Measurements from ENCODE around the gene MBD5.

MBD5 gene

DNA sequence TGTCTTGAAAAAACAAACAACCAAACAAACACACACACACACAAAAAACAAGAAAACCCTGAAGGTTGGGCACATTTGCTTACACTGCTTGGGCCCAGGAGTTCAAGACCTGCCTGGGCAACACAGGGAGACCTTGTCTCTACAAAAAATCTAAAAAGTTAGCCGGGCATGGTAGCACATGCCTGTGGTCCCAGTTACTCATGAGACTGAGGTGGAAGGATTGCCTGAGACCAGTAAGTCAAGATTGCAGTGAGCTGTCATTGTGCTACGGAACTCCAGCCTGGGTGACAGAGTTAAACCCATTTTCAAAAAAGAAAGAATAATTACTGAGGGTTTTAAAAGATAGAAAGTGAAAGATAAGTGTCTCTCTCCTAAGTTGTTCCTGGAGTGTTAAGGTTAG, 103.4 kb downstream of the MBD5 start:
- no peak for DNase-seq (ENCODE audit: low spot score)

DNA sequence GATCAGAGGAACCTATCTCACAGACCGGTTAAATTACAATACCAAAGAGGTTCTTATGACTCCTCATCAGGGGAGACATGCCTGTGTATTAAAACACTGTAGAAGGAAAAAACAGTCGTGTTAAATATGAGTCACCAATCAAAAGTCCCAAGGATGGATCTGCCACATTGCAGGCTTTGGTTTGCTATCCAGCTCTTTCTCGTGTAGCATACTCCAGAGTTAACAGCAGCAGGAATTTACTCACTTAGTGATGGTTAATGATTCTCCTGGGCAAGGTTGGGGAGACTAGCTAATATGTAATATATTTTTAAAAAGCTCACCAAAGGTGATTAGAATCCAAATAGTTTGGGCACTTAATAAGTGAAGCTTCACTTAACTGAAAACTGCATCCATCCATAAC, 109.7 kb downstream of the MBD5 start:
- DNase-seq (ENCODE audit: low spot score): peak; percentile 21

DNA sequence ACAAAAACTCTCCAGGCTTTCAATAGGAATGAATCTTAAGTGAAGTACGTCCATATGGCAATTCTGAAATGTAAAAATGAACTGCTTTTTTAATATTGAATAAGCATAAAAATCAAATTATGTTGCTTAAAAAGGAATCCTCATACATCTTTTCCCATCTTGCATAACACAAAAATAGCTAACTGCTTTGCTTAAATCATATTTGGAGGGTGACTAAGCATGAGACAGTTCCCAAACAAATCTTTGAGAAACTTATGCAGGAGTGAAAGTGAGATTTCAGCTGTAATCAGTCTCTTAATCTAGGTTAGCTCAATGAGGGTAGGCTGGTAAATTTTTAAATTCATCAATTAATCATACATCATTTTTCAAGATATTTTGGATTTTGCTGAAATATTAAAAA, 111.5 kb downstream of the MBD5 start:
- DNase-seq (ENCODE audit: low spot score): peak; percentile 56

DNA sequence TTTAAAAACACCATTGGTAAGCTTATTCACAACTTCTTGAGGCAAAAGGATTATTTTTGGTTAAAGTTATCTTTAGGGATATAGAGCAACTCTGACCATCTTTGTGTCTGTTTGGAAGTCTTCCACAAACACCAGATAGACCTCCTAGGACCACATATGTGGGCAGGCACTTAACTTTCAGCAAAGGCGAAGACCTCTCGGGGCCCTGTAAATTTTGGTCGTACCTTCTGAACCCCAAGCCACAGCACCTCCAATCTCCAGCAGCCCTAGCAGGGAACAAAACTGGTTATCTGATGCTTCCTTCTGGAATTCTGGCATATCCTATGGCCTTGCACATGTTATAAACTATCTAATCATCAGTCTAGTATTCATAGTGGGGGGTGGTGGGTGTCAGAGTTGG, 114.8 kb downstream of the MBD5 start:
- no peak for DNase-seq (ENCODE audit: low spot score)

DNA sequence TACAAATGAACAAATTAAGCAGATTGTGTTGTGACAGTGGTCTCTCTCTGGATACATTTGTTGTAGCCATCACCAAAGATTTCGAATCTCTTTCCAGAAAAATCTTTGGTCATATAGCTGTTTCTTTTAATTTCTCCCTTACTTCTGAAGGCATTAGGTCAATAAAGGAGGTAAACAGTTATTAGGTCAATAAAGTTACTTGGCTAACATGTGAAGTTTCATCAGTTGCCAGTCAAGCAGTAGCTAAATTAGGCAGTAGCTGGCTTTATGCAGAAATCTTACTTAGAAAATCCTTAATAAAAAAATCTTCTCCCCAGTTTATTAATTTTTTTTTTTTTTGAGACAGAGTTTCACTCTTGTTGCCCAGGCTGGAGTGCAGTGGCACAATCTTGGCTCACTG, 115.5 kb downstream of the MBD5 start:
- DNase-seq (ENCODE audit: low spot score): no peak

DNA sequence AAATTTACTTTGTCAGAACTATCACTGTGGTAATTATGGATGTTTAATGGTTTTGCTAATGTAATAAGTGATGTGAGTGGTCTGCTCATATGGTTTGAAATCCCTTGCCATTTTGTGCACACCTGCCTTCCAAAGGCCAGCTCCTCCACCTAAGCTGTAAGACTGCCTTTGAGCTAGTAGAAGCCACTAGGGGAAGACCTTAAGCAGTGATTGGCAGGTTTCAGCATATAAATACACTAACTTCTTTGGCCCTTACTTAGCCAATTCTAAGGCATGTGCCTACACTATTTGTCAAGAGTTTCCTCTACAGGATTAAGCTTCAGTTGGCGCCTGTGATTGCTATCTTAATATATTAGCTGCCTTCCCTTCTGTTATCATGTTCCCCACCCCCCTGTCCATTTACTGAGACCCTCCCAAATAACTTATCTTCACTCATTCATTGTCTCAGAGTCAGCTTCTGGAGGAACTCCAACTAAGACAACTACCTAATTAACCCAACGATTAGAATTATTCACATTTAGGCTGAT, 141.1 kb downstream of the MBD5 start:
- no peak for DNase-seq (ENCODE audit: low spot score)

DNA sequence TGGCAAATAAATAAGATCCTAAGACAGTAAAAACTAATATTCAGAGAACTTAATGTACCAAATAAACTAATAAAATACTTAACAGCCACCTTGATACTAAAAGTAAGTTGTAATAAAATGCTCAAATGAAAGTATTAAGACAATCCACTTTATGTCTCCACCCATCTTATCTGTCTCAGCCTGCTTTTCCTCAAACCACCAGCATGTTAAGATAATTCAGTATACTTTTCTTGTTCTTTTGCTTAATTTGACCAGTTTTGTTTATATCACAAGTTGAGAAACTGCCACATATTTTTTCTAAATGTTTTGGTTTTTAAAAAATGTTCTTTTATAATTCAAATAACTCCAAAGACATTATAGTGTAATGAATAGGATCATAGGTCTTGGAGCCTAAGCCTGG, 142.0 kb downstream of the MBD5 start:
- DNase-seq (ENCODE audit: low spot score): no peak

DNA sequence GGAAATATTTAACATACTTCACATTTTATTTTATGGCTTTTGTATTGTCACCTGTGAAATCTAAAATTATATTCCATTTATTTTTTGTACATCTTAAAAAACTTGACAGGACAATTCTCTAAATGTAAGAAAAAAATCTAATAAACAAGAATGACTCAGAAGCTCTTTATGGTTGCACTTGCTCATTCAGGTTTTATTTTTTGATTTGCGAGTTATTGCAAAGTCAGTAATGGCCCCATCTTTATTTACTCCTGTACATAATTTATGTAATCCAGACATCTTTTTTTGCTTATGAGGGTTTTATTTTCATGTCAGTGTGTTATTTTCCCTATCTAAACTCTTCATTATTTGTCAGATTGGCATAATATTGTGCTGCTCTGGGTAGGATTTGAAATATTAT, 145.1 kb downstream of the MBD5 start:
- DNase-seq (ENCODE audit: low spot score): no peak

DNA sequence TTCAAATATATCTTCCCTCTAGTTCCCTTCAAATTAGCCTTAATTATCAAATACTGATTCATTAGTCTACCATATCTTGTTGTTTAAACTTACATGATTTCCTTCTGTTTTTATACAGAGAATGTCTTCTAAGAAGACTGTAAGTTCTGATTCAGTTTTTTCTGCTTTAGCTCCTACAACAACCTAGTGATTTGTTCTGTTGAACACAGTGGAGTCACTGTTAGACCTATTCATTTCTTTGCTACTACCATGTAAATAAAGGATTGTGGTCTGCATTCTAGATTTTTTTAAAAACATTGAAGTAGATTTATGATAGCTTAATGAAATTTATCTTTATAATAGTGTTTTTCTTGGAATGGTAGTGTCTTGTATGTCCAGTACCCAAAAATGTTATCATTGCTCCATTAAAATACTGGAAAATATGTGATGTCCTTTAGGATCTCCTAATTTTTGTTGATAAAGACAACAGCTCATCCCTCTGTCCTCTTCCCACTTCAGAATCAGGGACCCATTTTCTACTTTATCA, 146.4 kb downstream of the MBD5 start:
- DNase-seq (ENCODE audit: low spot score): no peak

DNA sequence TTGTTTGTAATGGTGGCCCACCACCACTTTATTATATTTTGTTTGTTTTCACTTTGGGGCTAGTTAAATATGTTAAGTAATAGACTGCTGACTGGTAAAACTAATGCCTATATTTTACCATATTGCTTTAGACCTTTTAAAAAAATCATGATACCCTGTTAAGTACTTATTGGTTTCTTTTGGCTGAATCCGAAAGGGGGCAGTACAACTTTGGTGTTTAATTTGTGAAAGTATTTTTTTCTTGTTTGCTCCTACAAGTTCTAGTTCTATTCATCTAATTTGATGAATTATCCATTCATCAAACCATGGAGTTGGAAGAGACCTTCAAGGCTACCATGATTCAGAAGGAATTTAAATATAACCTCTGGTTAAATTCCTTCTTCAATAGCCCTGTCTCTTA, 147.0 kb downstream of the MBD5 start:
- no peak for DNase-seq (ENCODE audit: low spot score)

DNA sequence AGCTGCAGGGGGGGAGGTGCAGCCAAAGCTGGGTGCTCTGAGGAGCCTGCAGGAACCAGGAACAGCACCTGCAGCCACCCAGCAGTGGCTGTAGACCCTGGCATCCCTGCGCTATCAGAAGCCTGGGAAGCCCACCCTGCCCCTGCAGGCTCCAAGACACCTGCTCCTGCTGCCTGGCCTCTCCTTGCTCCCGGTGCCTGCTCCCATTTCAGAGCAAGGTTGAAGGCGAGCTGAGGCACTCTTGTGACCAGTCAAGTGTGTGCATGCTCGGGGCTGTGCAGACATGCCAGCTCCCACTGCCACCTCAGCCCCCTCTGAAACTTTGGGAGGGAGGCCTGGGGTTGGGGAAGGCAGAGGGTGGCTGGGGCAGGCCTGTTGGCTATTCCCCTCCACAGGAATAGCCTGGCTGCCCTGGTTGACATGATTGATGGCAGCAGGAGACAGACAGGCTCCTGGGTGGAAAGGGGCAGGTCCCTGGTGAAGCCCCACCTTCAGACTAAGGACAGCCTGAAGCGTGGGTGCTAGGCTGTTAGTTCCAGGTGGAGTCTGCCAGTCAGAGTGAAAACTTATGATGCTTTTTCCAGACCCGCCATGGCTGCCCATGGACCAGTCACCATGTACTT, 151.4 kb downstream of the MBD5 start:
- DNase-seq (ENCODE audit: low spot score): no peak

DNA sequence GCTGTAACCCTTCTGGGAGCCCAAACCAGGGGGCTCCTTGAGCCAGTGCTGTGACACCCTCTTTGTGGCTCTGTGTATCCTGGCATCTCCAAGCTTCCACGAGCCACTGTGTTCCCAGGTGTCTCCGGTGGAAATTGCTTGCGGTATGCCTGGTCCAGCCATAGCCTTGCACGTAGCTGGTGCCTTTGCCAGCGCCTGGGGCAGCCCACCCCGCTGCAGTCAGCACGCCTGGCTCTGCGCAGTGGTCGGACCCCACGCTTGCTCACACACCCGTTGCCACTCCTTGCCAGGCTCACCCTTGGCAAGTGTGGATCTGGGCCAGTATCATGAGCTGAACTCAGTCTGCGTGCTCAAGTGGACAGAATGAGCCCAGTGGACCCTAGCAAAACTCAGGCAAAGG, 152.3 kb downstream of the MBD5 start:
- no peak for DNase-seq (ENCODE audit: low spot score)

DNA sequence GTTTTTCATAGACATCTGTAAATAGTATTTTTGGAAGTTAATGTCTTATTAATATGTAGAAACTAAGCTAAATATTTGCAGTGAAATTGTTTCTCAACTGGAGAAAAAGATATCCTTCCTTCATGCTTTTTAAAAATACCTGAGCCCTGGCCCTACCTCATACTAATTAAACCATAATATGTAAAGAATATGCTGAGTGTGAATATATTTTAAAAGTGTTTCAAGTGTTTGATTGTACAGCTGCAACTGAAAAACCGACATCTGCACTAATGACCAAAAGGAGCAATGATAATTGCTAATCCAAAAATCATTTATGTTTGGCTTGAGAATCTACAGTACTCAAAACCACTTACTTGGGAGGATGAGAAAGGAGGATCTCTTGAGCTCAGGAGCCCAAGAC, 156.7 kb downstream of the MBD5 start:
- no peak for DNase-seq (ENCODE audit: low spot score)

DNA sequence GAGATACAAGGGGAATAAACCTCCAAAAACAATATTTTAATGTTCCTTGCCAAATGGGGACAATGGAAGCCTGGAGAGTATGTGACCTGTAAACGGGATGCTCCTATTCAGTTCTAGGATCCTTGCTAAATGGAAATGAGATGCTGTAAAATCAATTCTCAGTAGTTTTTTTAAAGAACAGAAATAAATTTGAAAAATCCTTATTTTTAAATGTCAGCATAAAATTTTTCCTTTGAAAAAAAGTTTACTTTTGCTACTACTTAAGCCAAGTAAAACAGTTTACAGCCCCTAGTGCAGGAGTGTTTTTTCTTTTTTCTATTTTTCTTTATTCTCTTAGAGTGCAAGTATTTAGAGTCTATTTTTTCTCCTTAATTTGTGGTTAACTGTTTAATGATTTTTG, 158.8 kb downstream of the MBD5 start:
- DNase-seq (ENCODE audit: low spot score): no peak

DNA sequence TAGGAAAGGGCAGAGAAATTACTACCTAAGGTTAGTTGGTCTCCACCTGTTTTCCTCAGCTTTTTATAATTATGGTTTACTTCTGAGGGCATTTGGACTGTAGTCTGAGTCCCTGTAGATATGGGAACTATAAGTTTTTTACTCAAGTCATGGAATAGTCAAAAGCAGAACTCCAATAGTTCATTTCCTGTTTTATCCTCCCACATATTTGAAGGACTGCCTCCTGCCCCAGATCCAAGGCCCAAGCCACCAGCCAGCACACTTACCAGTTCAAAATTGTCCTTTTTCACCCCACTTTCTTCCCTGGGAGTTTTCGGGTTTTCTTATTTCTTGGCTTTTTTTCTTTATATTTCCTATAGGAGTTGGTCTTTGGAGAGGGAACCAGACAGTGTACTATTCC, 164.1 kb downstream of the MBD5 start:
- DNase-seq (ENCODE audit: low spot score): no peak

DNA sequence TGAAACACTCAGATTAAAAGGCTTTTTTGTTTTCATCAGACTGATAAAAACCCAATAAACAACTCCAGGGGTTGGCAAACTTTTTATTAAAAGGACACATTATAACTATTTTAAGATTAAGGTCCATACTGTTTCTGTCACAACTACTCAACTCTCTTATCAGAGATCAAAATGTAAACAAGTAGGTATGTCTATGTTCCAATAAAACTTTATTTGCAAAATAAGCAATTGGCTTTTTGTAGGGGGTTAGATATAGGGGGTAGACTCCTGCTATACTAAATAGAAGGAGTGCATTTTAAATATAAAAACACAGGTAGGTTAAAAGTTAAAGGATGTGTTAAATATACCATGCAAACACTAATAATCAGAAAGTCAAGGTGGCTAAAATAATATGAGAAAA, 174.0 kb downstream of the MBD5 start:
- no peak for DNase-seq (ENCODE audit: low spot score)

DNA sequence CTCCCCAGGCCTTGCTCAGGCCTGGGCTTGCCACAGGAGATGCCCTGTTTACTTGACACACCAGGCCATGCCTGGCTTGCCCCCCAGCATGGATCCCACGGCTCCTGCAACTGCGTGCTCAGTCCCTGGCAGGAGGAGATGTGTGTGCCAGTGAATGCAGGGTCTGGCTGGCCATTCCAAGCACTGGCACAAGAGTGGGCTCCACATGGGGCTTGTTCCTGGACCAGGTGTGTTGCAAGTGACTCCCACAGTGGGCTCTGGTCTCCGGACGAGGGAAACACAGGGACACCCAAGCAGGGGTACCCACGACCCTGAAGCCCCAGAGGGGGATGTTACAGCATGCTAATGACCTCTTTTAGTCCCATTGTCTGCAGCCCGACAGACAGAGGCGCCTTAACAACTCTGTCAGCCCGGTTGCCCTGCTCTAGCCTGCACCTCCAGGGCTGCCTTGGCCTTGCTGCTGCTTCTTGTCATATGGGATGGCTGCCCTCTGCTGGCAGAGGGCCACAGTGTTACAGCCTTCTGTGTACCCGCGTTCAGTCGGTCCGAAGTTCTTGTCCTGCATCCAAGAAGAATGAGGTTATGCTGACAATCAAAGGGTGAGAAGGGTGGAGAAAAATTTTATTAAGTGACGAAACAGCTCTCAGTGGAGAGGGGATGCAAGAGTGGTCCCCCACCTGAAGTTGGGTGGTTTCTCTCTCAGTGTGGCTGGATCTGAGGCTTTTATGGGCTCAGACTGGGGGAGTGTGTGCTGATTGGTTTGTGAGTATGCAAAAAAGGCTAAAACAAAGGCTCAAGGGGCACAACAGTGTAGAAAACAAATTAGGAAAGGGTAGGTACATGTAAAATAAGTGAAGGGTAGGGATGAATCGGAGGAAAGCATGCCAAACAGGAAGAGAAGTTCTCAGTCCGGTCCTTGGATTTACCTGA, 180.4 kb downstream of the MBD5 start:
- peak; percentile 20 for DNase-seq (ENCODE audit: low spot score)

DNA sequence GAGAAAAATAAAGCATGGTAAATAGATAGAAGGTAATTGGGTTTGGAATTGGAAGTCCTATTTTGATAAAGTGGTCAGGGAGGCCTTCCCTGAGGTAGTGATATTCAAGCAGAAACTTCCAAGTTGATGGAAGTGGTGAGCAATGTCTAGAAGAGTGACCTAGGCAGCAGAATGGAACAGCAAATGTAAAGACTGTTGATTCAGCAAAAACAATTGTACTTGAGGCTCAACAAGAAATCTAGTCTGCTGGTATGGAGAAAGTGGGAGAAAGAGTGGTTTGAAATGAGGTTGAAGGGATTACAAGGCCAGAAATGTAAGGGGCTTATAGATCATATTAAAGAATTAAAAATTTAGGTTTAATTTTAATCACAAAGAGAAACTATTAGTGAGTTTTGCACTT, 181.3 kb downstream of the MBD5 start:
- DNase-seq (ENCODE audit: low spot score): no peak

DNA sequence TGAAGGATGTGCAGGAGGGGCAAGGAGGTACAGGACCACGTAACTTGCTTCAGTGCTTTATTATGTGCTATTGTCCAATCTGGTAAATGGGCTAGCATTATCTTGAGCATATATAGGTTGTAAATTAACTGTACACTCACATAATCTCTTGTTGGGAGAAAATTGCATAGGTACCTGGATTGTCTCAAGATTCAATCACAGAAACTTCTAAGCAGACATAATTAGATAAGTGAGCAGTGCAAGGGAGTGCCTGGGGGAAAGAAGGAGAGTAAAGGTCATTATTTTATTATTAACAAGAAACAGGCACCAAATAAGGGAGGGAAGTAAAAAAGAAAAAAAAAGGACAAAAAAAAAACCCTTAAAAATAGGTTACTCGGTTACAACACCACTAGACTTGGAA, 186.2 kb downstream of the MBD5 start:
- DNase-seq (ENCODE audit: low spot score): no peak

DNA sequence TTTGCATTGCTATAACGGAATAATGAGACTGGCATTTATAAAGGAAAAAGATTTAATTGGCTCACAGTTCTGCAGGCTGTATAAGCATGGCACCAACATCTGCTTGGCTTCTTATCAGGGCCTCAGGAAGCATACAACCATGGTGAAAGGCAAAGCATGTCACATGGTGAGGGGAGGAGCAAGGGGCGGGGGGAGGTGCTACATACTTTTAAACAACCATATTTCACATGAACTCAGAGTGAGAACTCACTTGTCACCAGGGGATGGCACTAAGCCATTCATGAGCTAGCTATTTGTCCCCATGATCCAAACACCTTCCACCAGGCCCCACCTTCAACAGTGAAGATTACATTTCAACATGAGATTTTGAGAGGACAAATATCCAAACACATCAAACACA, 188.7 kb downstream of the MBD5 start:
- no peak for DNase-seq (ENCODE audit: low spot score)

DNA sequence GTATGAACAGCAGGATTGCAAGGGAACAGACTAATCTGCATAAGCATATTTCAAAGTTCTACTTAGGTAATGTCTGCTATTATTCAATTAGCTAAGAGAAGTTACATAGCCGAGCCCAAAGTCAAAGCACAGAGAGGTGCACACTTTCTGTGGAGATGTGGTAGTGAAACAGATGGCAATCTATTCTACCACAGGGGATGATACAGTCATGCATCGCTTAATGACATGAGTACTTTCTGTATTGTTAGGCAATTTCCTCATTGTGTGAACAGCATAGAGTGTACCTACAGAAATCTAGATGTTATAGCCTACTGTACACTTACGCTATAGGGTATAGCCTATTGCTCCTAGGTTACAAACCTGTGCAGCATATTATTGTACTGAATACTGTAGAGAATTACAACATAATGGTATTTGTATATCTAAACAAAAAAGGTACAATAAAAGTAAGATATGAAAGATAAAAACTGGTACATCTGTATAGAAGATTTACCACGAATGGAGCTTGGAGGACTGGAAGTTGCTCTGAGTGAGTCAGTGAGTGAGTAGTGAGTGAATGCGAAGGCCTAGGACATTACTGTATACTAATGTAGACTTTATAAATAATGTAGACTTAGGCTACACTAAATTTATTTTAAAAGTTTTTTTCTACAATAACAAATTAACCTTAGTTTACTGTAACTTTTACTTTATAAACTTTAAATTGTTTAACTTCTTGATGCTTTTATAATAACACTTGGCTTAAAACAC, 197.6 kb downstream of the MBD5 start:
- DNase-seq (ENCODE audit: low spot score): no peak

DNA sequence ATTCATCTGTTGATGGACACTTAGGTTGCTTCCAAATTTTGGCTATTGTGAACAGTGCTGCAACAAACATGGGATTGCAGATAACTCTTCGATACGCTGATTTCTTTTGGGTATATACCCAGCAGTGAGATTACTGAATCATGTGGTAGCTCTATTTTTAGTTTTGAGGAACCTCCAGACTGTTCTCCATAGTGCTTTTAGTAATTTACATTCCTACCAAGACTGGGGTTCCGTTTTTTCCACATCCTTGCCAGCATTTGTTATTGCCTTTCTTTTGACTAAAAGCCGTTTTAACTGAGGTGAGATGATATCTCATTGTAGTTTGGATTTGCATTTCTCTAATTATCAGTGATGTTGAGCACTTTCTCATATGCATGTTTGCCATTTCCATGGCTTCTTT, 200.3 kb downstream of the MBD5 start:
- no peak for DNase-seq (ENCODE audit: low spot score)

DNA sequence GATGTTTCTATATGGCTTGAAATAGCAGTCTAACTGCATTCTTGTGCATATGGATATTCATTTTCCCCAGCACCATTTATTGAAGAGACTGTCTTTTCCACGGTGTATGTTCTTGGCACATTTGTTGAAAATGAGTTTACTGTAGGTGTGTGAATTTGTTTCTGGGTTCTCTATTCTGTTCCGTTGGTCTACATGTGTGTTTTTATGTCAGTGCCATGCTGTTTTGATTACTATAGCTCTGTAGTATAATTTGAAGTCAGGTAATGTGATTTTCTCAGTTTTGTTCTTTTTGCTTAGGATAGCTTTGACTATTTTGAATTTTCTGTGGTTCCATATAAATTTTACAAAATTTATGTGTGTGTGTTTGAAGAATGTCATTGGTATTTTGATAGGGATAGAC, 201.0 kb downstream of the MBD5 start:
- DNase-seq (ENCODE audit: low spot score): no peak

Measured in AG20443 (cell line).